Measurements from ENCODE around the gene ERC1.

DNA sequence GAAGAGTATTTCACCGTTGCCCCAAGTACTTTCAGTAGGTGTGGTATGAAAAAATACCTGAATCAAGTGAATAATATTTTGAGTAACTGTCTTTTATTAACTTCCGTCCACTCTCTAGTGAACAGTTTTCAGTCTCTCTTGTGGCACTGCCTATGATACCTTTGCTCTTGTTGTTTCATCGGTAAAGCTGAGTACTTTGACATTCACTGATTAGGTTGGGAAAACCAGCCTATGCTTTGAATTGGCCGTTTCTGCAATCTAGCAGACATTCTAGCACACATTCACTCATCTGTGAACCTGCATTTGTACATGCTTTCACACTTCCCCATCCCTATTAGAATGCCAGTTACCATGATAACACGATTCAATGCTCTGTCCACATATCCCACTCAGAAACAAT is 386.1 kb downstream of the ERC1 start:
- TF ChIP-seq POLR2A (IDR thresholded peaks at IDR 0.05), result no peak
- TF ChIP-seq, protein P1, sequence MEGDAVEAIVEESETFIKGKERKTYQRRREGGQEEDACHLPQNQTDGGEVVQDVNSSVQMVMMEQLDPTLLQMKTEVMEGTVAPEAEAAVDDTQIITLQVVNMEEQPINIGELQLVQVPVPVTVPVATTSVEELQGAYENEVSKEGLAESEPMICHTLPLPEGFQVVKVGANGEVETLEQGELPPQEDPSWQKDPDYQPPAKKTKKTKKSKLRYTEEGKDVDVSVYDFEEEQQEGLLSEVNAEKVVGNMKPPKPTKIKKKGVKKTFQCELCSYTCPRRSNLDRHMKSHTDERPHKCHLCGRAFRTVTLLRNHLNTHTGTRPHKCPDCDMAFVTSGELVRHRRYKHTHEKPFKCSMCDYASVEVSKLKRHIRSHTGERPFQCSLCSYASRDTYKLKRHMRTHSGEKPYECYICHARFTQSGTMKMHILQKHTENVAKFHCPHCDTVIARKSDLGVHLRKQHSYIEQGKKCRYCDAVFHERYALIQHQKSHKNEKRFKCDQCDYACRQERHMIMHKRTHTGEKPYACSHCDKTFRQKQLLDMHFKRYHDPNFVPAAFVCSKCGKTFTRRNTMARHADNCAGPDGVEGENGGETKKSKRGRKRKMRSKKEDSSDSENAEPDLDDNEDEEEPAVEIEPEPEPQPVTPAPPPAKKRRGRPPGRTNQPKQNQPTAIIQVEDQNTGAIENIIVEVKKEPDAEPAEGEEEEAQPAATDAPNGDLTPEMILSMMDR (IDR thresholded peaks at IDR 0.05), result no peak
- no peak for TF ChIP-seq POLR2AphosphoS5 (IDR thresholded peaks at IDR 0.05)
